Glutamatergic neuron (in vitro differentiated cells): ENCODE results near the gene MTG2. TPM values are rescaled to one million over a fixed set of nuclear protein-coding genes. Genes with fewer than 3 reads are reported as not detected.

Source experiments
- DNase-seq: peaks from one replicate; pipeline ENCODE4 v3.0.0; 2022
- H3K27ac Mint-ChIP-seq: one replicate; pipeline ENCODE4 v1.8.0; 2020; ENCODE audit warnings: mild to moderate bottlenecking, mixed read lengths, inconsistent platforms; ENCODE audit not compliant: unreplicated experiment
- H3K27me3 Mint-ChIP-seq: one replicate; pipeline ENCODE4 v1.8.0; 2020; ENCODE audit warnings: mild to moderate bottlenecking, moderate library complexity, mixed read lengths, inconsistent platforms; ENCODE audit not compliant: unreplicated experiment
- H3K36me3 Mint-ChIP-seq: one replicate; pipeline ENCODE4 v1.8.0; 2020; ENCODE audit warnings: mild to moderate bottlenecking, mixed read lengths, inconsistent platforms; ENCODE audit not compliant: unreplicated experiment
- H3K4me1 Mint-ChIP-seq: one replicate; pipeline ENCODE4 v1.8.0; 2020; ENCODE audit warnings: mild to moderate bottlenecking, low read depth, mixed read lengths, inconsistent platforms; ENCODE audit not compliant: unreplicated experiment
- H3K4me3 Mint-ChIP-seq: one replicate; pipeline ENCODE4 v1.8.0; 2020; ENCODE audit warnings: mild to moderate bottlenecking, mixed read lengths, inconsistent platforms; ENCODE audit not compliant: unreplicated experiment
- H3K9me3 Mint-ChIP-seq: one replicate; pipeline ENCODE4 v1.8.0; 2020; ENCODE audit warnings: mild to moderate bottlenecking, moderate library complexity, mixed read lengths, inconsistent platforms; ENCODE audit not compliant: unreplicated experiment
- total RNA-seq: library from RNA; stranded (reverse); fragmentation: NEBNext Ultra II Directional; extraction: Animal tissue kit (Norgen Biotek cat#: 25700); gene quantifications from one replicate; pipeline ENCODE4 v1.2.1, GENCODE V29; 2021; ENCODE audit not compliant: unreplicated experiment
- TF ChIP-seq, protein P1 (sequence below): fragments of 200-600 bp; sonication (generic); IDR thresholded peaks from one replicate; pipeline ENCODE4 v1.5.0; 2021; ENCODE audit not compliant: partially characterized antibody, unreplicated experiment

MTG2 gene
- total RNA-seq, 1 donor from 2014 or later, result 27.1 TPM

DNA sequence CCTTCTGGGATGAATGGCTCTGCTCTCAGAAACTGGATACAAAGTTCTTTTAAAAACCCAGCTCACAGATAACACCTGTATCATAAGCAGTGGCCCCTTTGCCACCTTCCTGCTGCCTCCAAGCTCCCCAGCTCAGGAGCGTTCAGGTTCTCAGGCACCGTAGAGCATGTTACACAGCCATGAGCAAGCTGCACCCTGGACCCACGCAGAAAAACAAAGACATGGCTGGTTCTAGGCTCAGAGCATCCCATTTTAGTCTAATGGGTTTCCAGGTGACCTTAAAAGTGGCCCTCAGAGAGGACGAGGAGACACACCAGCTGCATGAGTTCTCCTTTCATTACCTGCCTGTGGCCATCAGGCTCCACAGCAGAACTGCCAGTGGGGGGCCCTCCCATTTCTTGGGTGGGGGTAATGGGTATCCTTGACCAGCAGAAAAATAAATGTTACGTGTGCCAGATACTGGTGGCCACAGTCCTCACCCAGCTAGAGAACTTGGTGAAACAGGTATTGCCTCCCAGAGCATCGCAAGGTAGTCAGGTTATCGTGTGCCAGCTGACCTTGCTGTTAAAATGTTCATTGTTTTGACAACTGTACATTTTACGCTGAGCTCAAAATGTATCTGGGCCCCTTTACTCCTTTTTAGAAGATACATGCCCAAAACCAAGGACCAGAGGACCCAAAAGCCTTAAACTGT lies 47.1 kb upstream of the MTG2 start:
- Mint-ChIP-seq H3K4me1 (peaks cover 11% of the 10 kb centered on the region), H3K27me3 (peaks cover 13% of the 10 kb centered on the region), H3K27ac (no peak overlapping the region), H3K36me3 (peaks cover 11% of the 10 kb centered on the region), H3K9me3 (peaks cover 13% of the 10 kb centered on the region), H3K4me3 (no peak overlapping the region)
- TF ChIP-seq, protein P1, sequence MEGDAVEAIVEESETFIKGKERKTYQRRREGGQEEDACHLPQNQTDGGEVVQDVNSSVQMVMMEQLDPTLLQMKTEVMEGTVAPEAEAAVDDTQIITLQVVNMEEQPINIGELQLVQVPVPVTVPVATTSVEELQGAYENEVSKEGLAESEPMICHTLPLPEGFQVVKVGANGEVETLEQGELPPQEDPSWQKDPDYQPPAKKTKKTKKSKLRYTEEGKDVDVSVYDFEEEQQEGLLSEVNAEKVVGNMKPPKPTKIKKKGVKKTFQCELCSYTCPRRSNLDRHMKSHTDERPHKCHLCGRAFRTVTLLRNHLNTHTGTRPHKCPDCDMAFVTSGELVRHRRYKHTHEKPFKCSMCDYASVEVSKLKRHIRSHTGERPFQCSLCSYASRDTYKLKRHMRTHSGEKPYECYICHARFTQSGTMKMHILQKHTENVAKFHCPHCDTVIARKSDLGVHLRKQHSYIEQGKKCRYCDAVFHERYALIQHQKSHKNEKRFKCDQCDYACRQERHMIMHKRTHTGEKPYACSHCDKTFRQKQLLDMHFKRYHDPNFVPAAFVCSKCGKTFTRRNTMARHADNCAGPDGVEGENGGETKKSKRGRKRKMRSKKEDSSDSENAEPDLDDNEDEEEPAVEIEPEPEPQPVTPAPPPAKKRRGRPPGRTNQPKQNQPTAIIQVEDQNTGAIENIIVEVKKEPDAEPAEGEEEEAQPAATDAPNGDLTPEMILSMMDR, result no peak
- no peak for DNase-seq

DNA sequence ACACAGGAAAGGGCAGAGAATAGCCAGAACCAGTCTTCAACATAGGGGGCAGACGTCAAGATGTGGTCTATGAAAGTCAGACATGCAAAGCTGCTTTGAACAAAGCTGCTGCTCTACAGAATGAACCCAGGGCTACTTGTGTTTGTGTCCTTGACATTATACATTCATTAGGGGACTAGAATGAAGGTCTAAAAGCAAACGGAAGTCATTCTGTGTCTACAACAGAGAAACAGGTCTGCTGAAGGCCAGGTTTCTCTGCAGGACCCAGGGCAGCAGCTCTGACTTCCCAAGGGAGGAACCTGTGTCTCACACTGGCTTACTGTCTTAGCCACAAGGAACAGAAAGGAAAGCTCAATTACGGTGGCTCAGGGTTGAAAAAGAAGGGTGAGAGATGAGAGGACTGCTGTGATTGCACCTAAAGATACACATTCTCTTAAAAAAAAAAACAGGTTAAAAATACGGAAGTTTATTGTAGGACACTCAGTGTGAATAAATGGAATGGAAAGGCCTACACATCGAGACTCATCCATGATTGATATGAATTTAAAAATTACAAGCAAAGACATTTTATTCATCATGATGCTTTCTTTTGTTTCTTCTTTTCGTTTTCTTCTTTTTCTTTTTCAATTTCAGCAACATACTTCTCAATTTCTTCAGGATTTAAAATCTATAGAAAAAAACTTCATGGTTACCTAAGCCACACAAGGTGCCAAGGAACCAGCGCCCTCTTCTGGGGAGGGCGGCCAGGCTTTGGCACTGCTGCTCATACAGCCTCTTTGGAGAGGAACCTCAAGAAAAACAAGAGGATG lies 46.3 kb upstream of the MTG2 start:
- peak; percentile 80 for DNase-seq
- Mint-ChIP-seq H3K4me3 (peak overlapping the region; percentile 5), H3K4me1 (peaks cover 16% of the 10 kb centered on the region), H3K36me3 (peaks cover 11% of the 10 kb centered on the region), H3K9me3 (peaks cover 12% of the 10 kb centered on the region), H3K27me3 (peaks cover 9% of the 10 kb centered on the region), H3K27ac (no peak overlapping the region)
- TF ChIP-seq, protein P1, result peak; percentile 58

DNA sequence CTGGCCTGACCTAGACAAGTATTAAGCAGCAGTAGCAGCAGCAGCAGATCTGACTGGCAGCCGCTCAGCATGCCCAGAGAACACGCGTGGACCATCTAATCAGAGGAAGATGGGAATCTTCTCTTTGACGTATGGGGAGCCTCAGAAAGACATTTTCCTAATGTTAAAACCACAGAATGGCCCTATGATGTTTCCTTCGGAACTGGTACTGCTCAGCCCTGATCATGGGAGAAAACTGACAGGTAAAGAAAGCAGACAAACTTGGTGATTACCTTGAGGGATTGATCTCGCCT lies 45.8 kb upstream of the MTG2 start:
- peaks cover 14% of the 10 kb centered on the region for H3K27me3 Mint-ChIP-seq
- H3K4me1 Mint-ChIP-seq, result peaks cover 17% of the 10 kb centered on the region
- TF ChIP-seq, protein P1, result no peak
- peaks cover 15% of the 10 kb centered on the region for H3K9me3 Mint-ChIP-seq
- peak overlapping the region; percentile 5 for H3K4me3 Mint-ChIP-seq
- no peak for DNase-seq
- no peak overlapping the region for H3K27ac Mint-ChIP-seq
- H3K36me3 Mint-ChIP-seq, result peaks cover 9% of the 10 kb centered on the region

DNA sequence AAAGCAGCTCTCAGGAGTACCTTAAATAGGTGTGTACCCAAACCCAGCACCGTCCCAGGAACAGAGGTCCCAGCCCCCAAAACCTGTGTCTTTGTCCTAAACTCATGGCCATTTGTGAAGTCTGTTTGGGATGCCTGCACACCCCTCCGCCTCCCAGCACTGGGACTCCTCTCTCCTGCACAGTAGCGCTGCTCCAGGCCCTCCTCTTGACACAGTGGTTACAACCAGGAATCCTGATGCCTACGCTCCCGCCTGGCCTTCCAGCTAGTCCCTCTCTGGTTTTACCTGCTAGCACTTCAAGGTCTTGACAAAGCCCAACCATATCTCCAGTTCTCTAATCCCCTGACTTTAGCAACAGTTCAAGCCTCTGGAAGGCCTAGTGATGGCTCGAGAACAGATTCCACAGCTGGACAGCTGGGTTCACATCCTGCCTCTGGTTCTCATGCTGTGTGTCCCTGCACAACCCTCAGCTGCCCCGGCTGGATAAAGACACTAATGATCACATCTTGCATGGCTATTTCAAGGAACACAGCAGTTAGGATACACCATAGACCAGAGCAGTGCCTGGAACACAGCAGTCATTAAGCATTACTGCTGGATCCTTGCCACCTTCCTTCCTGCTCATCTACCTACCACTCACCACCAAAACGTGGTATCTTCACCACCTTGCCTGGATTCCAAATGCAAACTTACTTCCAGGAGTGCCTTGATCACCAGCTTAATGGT lies 45.2 kb upstream of the MTG2 start:
- Mint-ChIP-seq H3K9me3 (peaks cover 16% of the 10 kb centered on the region), H3K4me3 (no peak overlapping the region), H3K27me3 (peaks cover 17% of the 10 kb centered on the region), H3K4me1 (peaks cover 14% of the 10 kb centered on the region), H3K36me3 (peaks cover 5% of the 10 kb centered on the region), H3K27ac (no peak overlapping the region)
- DNase-seq, result no peak
- TF ChIP-seq, protein P1, result no peak

DNA sequence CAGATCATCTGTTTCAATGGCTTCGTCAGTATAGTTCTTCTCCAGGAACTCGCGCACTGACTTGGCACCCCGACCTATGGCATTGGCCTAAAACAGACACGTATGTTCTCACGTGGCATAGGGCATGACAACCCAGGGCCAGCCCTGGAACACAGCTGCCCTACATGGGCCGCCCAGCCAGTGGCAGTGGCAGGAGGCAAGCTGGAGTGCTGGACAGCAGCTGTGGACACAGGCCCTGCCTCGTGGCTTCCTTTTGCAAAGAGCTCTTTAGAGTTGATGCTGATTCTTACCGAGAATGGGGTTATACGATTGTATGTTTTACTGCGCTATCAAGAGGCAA lies 44.7 kb upstream of the MTG2 start:
- Mint-ChIP-seq H3K9me3 (peaks cover 16% of the 10 kb centered on the region), H3K27ac (no peak overlapping the region), H3K4me3 (no peak overlapping the region), H3K36me3 (peaks cover 5% of the 10 kb centered on the region), H3K4me1 (peaks cover 14% of the 10 kb centered on the region), H3K27me3 (peaks cover 17% of the 10 kb centered on the region)
- DNase-seq, result no peak
- TF ChIP-seq, protein P1, result no peak
